GM19351 (cell line): ENCODE data around the gene GRK5.
A peak's percentile ranks its signal among the peaks of the same experiment; 100 is the strongest.

Experiments
- ATAC-seq: cut with Tn5 transposase; IDR thresholded peaks from one replicate; pipeline ENCODE4 v1.9.1; 2021; ENCODE audit warnings: mild to moderate bottlenecking, moderate library complexity; ENCODE audit not compliant: unreplicated experiment

GRK5 gene

GRCh38 chr10:119197921-119198320 lies 9.4 kb upstream of the GRK5 start:
- ATAC-seq: no peak

GRCh38 chr10:119198438-119198837 lies 8.9 kb upstream of the GRK5 start:
- ATAC-seq: no peak

- peak; percentile 69 for ATAC-seq
Observed at GRCh38 chr10:119199231-119199992, 8.0 kb upstream of the GRK5 start.

- ATAC-seq: no peak
Observed at GRCh38 chr10:119201233-119201632, 6.1 kb upstream of the GRK5 start.

GRCh38 chr10:119203006-119203405 lies 4.4 kb upstream of the GRK5 start:
- no peak for ATAC-seq

- peak; percentile 25 for ATAC-seq
Observed at GRCh38 chr10:119205894-119206602, 1.3 kb upstream of the GRK5 start.

- ATAC-seq: peak; percentile 56
Observed at GRCh38 chr10:119206603-119207365, 587 bp upstream of the GRK5 start.

- ATAC-seq: peak; percentile 1
Observed at GRCh38 chr10:119207713-119208552, 562 bp downstream of the GRK5 start.

GRCh38 chr10:119208553-119208940 lies 1.2 kb downstream of the GRK5 start:
- ATAC-seq: no peak

- no peak for ATAC-seq
Observed at GRCh38 chr10:119209035-119209735, 1.8 kb downstream of the GRK5 start.

- ATAC-seq: no peak
Observed at GRCh38 chr10:119209736-119210355, 2.5 kb downstream of the GRK5 start.

GRCh38 chr10:119210633-119211032 lies 3.3 kb downstream of the GRK5 start:
- no peak for ATAC-seq

- no peak for ATAC-seq
Observed at GRCh38 chr10:119211176-119211575, 3.8 kb downstream of the GRK5 start.

- ATAC-seq: no peak
Observed at GRCh38 chr10:119211625-119212441, 4.5 kb downstream of the GRK5 start.

GRCh38 chr10:119215371-119215770 lies 8.0 kb downstream of the GRK5 start:
- ATAC-seq: no peak

GRCh38 chr10:119216127-119216526 lies 8.8 kb downstream of the GRK5 start:
- no peak for ATAC-seq

- no peak for ATAC-seq
Observed at GRCh38 chr10:119217401-119217800, 10.0 kb downstream of the GRK5 start.

GRCh38 chr10:119217991-119218490 lies 10.7 kb downstream of the GRK5 start:
- ATAC-seq: no peak

- no peak for ATAC-seq
Observed at GRCh38 chr10:119219871-119220270, 12.5 kb downstream of the GRK5 start.
